Measurements from ENCODE around the gene KRT78.
"Not testable (repeated sequence)": the region's sequence is repeated elsewhere in the genome, so short reads cannot be mapped to it uniquely, and the experiment has no call there.

KRT78 gene

GRCh38 chr12:52890417-52890816 is 41.6 kb upstream of the KRT78 start:
- H3K4me3 ChIP-seq (replicated peaks; ENCODE audit: low read depth, low read length) = no peak overlapping the region
- no peak for DNase-seq (ENCODE audit: extremely low read depth, low read depth)
- no peak for TF ChIP-seq CTCF (IDR thresholded peaks at IDR 0.05; ENCODE audit: low read depth, low read length, missing control alignments)

GRCh38 chr12:52884526-52885293 is 35.9 kb upstream of the KRT78 start:
- DNase-seq (ENCODE audit: extremely low read depth, low read depth) = no peak
- peak; percentile 87 for TF ChIP-seq CTCF (IDR thresholded peaks at IDR 0.05; ENCODE audit: low read depth, low read length, missing control alignments)
- H3K4me3 ChIP-seq (replicated peaks; ENCODE audit: low read depth, low read length) = no peak overlapping the region

GRCh38 chr12:52880499-52880898 is 31.7 kb upstream of the KRT78 start:
- H3K4me3 ChIP-seq (replicated peaks; ENCODE audit: low read depth, low read length); DNase-seq (ENCODE audit: extremely low read depth, low read depth): not testable (repeated sequence)

GRCh38 chr12:52879394-52880351 is 30.9 kb upstream of the KRT78 start:
- peak; percentile 77 for TF ChIP-seq CTCF (IDR thresholded peaks at IDR 0.05; ENCODE audit: low read depth, low read length, missing control alignments)
- H3K4me3 ChIP-seq (replicated peaks; ENCODE audit: low read depth, low read length) = no peak overlapping the region
- peak; percentile 74 for DNase-seq (ENCODE audit: extremely low read depth, low read depth)

GRCh38 chr12:52878507-52879393 is 30.0 kb upstream of the KRT78 start:
- no peak overlapping the region for H3K4me3 ChIP-seq (replicated peaks; ENCODE audit: low read depth, low read length)
- TF ChIP-seq CTCF (IDR thresholded peaks at IDR 0.05; ENCODE audit: low read depth, low read length, missing control alignments) = no peak
- DNase-seq (ENCODE audit: extremely low read depth, low read depth) = no peak

GRCh38 chr12:52877242-52877641 is 28.4 kb upstream of the KRT78 start:
- H3K4me3 ChIP-seq (replicated peaks; ENCODE audit: low read depth, low read length) = no peak overlapping the region
- no peak for TF ChIP-seq CTCF (IDR thresholded peaks at IDR 0.05; ENCODE audit: low read depth, low read length, missing control alignments)
- DNase-seq (ENCODE audit: extremely low read depth, low read depth) = no peak

All from HFF-Myc (cell line).